Activated CD4-positive, alpha-beta memory T cell treated with anti-CD3 and anti-CD28 coated beads for 36 hours (primary cell): ENCODE results near the gene PIERCE2. TPM values are rescaled to one million over a fixed set of nuclear protein-coding genes. Genes with fewer than 3 reads are reported as not detected.
"Not testable (repeated sequence)": the region's sequence is repeated elsewhere in the genome, so short reads cannot be mapped to it uniquely, and the experiment has no call there.

Source experiments
- CTCF ChIA-PET: fragments of 350-600 bp; sonication (Branson Sonifier 250); formaldehyde crosslinking; loops from one replicate; lab custom pipeline; 2021; ENCODE audit warnings: antibody characterized with exemption, inconsistent platforms; lab: Charles Lee
- POLR2A ChIA-PET: fragments of 350-600 bp; sonication (Branson Sonifier 250); formaldehyde crosslinking; loops from one replicate; lab custom pipeline; 2021; ENCODE audit warnings: antibody characterized with exemption; lab: Charles Lee
- DNase-seq: peaks from one replicate; pipeline ENCODE4 v3.0.0-alpha.2; 2020
- H3K27ac Mint-ChIP-seq: one replicate; pipeline ENCODE4 v1.8.0; 2021; ENCODE audit warnings: mixed read lengths
- H3K27me3 Mint-ChIP-seq: one replicate; pipeline ENCODE4 v1.8.0; 2021; ENCODE audit warnings: mixed read lengths
- H3K36me3 Mint-ChIP-seq: one replicate; pipeline ENCODE4 v1.8.0; 2021; ENCODE audit warnings: mixed read lengths
- H3K4me1 Mint-ChIP-seq: one replicate; pipeline ENCODE4 v1.8.0; 2021; ENCODE audit warnings: low read depth, mixed read lengths
- H3K4me3 Mint-ChIP-seq: one replicate; pipeline ENCODE4 v1.8.0; 2021; ENCODE audit warnings: mild to moderate bottlenecking, mixed read lengths
- H3K9me3 Mint-ChIP-seq: one replicate; pipeline ENCODE4 v1.8.0; 2021; ENCODE audit warnings: mixed read lengths
- intact Hi-C: fragments of 100-400 bp; cut with micrococcal nuclease; formaldehyde crosslinking; loops from one replicate; pipeline ENCODE4 v1.15.1; 2023
- total RNA-seq, 2 experiments: library from RNA; stranded (reverse); gene quantifications; one replicate each; pipeline ENCODE4 v1.2.3, GENCODE V29; 2021

Gene PIERCE2
- total RNA-seq, 2 experiments from 2014 or later, result 0.34 TPM; not detected in 1

DNA sequence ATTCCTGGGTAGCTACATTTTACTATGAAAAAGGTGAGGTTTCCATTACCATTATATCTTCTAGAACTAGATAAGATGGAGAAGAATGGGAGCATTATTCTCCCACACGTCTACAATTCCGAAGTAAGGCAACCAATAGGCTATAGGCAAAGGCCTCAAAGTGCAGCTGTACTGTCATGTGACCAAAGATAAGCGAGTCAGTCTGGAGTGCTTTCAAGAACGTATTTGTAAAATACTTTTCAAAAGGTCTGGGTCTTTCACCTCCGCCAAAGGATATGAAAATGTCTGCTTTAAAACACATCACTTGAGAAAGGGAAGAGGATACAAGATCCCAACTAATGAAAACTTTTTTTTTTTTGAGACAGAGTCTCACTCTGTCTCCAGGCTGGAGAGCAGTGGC lies 10.1 kb upstream of the PIERCE2 start:
- POLR2A ChIA-PET, result no interaction called here
- no peak for DNase-seq
- CTCF ChIA-PET, result interaction anchor here (0.9 kb wide), 1 partner anchor 40 kb away, joined by 4 read pairs; no protein-coding TSS in a partner anchor
- H3K4me1 Mint-ChIP-seq, result peaks cover 28% of the 10 kb centered on the region
- no peaks in the 10 kb centered on the region for H3K27me3 Mint-ChIP-seq
- peaks cover 31% of the 10 kb centered on the region for H3K36me3 Mint-ChIP-seq
- intact Hi-C loops, result no loop called here
- H3K4me3 Mint-ChIP-seq, result no peak overlapping the region
- peaks cover 5% of the 10 kb centered on the region for H3K9me3 Mint-ChIP-seq
- H3K27ac Mint-ChIP-seq, result no peak overlapping the region

- H3K27ac Mint-ChIP-seq, CTCF ChIA-PET, POLR2A ChIA-PET, DNase-seq, H3K9me3 Mint-ChIP-seq, H3K4me3 Mint-ChIP-seq, H3K27me3 Mint-ChIP-seq: not testable (repeated sequence)
- peaks cover 37% of the 10 kb centered on the region for H3K4me1 Mint-ChIP-seq
- H3K36me3 Mint-ChIP-seq, result peaks cover 26% of the 10 kb centered on the region
- intact Hi-C loops, result loop anchor here (10.0 kb wide), 1 partner anchor 645 kb away; no protein-coding TSS in a partner anchor
Observed at GRCh38 chr15:55400050-55400449, 8.2 kb upstream of the PIERCE2 start.

- H3K4me3 Mint-ChIP-seq, result no peak overlapping the region
- POLR2A ChIA-PET, result interaction anchor here (0.6 kb wide), 1 partner anchor 84 kb away, joined by 3 read pairs; no protein-coding TSS in a partner anchor
- CTCF ChIA-PET, result interaction anchor here (1.6 kb wide), 1 partner anchor 38 kb away, joined by 4 read pairs; no protein-coding TSS in a partner anchor
- DNase-seq, result no peak
- no peaks in the 10 kb centered on the region for H3K9me3 Mint-ChIP-seq
- peaks cover 35% of the 10 kb centered on the region for H3K4me1 Mint-ChIP-seq
- H3K36me3 Mint-ChIP-seq, result peaks cover 15% of the 10 kb centered on the region
- H3K27ac Mint-ChIP-seq, result no peak overlapping the region
- H3K27me3 Mint-ChIP-seq, result no peaks in the 10 kb centered on the region
- intact Hi-C loops, result loop anchor here (2.0 to 10.0 kb wide), 2 partner anchors 125 to 643 kb away; no protein-coding TSS in a partner anchor
Observed at GRCh38 chr15:55401786-55402246, 6.5 kb upstream of the PIERCE2 start.

- ChIA-PET CTCF (interaction anchor here (1.6 kb wide), 1 partner anchor 37 kb away, joined by 4 read pairs; no protein-coding TSS in a partner anchor), POLR2A (interaction anchor here (0.5 kb wide), 1 partner anchor 96 kb away, joined by 3 read pairs; no protein-coding TSS in a partner anchor)
- Mint-ChIP-seq H3K27ac (peak overlapping the region; percentile 60), H3K36me3 (peaks cover 14% of the 10 kb centered on the region), H3K9me3 (no peaks in the 10 kb centered on the region), H3K4me3 (no peak overlapping the region), H3K4me1 (peaks cover 41% of the 10 kb centered on the region), H3K27me3 (no peaks in the 10 kb centered on the region)
- intact Hi-C loops, result loop anchor here (2.0 to 10.0 kb wide), 2 partner anchors 126 to 642 kb away; no protein-coding TSS in a partner anchor
- no peak for DNase-seq
Observed at GRCh38 chr15:55402707-55403106, 5.6 kb upstream of the PIERCE2 start.

DNA sequence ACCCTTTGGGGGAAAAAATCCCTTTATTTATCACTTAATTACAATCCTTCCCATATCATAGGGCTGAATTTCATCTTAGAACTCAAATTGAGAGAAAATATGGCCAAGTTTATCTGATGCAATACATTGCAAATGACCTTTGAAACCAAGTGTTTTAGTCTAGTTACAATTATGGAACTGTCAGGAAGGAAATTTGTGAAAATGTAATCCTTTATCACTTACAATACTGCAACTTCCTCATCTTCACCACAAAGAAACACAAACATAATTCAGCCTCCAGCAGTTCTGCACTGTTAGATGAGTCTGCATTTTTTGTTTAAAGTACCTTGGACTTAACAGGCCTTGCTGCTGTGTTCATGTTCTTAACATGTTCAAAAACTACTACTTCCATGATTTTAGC lies 4.8 kb upstream of the PIERCE2 start:
- Mint-ChIP-seq H3K36me3 (peaks cover 7% of the 10 kb centered on the region), H3K4me3 (no peak overlapping the region), H3K4me1 (peaks cover 43% of the 10 kb centered on the region), H3K9me3 (no peaks in the 10 kb centered on the region), H3K27ac (peak overlapping the region; percentile 10), H3K27me3 (no peaks in the 10 kb centered on the region)
- ChIA-PET CTCF (no interaction called here), POLR2A (no interaction called here)
- no peak for DNase-seq
- intact Hi-C loops, result loop anchor here (2.0 to 10.0 kb wide), 2 partner anchors 127 to 641 kb away; no protein-coding TSS in a partner anchor

DNA sequence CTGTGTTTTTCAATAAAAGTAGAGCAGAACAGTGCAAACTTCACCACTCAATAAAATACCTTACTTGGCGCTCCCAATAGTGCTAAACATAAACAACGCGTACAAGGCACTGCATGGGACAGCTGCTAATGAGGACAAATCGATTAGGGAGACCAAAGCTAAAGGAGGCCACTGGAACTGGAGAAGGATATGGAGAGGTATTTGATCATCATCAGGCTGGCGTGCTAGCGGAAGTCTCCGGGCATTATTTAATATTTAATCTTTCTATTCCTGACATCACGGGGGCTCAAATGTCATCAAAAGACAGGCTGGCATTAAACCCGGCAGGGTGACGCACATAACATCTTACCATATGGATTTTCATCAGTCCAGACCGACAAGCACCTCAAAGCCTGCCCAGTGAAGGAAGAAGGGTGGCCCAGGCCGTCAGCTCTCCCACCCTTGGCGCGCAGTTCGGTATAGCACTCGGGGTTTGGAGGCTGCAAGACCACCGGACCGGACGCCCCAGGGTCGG lies 740 bp upstream of the PIERCE2 start:
- DNase-seq, result no peak
- Mint-ChIP-seq H3K36me3 (no peaks in the 10 kb centered on the region), H3K4me1 (peaks cover 28% of the 10 kb centered on the region), H3K9me3 (no peaks in the 10 kb centered on the region), H3K27me3 (no peaks in the 10 kb centered on the region), H3K4me3 (peak overlapping the region; percentile 87), H3K27ac (peak overlapping the region; percentile 70)
- CTCF ChIA-PET, result interaction anchor here (0.8 to 2.7 kb wide), 11 partner anchors 13 to 240 kb away, joined by 3 to 22 read pairs (median 4); partner anchors contain the start of genes PIGB, PIGBOS1 and RSL24D1
- intact Hi-C loops, result loop anchor here (1.0 to 10.0 kb wide), 6 partner anchors 28 to 637 kb away; partner anchors contain the start of gene RAB27A
- POLR2A ChIA-PET, result interaction anchor here (0.6 to 2.4 kb wide), 5 partner anchors 18 to 844 kb away, joined by 3 to 10 read pairs (median 4); partner anchors contain the start of genes PIGB, PIGBOS1 and RSL24D1

GRCh38 chr15:55408976-55409375 lies 681 bp downstream of the PIERCE2 start:
- ChIA-PET CTCF (interaction anchor here (0.5 to 2.7 kb wide), 14 partner anchors 10 to 241 kb away, joined by 3 to 22 read pairs (median 5); partner anchors contain the start of genes PIGB and PIGBOS1), POLR2A (interaction anchor here (0.7 to 2.4 kb wide), 5 partner anchors 90 to 348 kb away, joined by 3 to 10 read pairs (median 4); partner anchors contain the start of genes PIGB, PIGBOS1 and RSL24D1)
- Mint-ChIP-seq H3K4me1 (peaks cover 14% of the 10 kb centered on the region), H3K4me3 (peak overlapping the region; percentile 87)
- H3K27ac Mint-ChIP-seq, DNase-seq, H3K27me3 Mint-ChIP-seq, H3K36me3 Mint-ChIP-seq, H3K9me3 Mint-ChIP-seq: not testable (repeated sequence)
- intact Hi-C loops, result loop anchor here (1.0 to 10.0 kb wide), 6 partner anchors 26 to 636 kb away; partner anchors contain the start of gene RAB27A

GRCh38 chr15:55417678-55418077 lies 9.4 kb downstream of the PIERCE2 start:
- H3K4me1 Mint-ChIP-seq, H3K27ac Mint-ChIP-seq, H3K27me3 Mint-ChIP-seq, intact Hi-C loops, H3K4me3 Mint-ChIP-seq, H3K36me3 Mint-ChIP-seq, POLR2A ChIA-PET, DNase-seq, H3K9me3 Mint-ChIP-seq: not testable (repeated sequence)
- CTCF ChIA-PET, result interaction anchor here (1.2 kb wide), 1 partner anchor 22 kb away, joined by 6 read pairs; no protein-coding TSS in a partner anchor

DNA sequence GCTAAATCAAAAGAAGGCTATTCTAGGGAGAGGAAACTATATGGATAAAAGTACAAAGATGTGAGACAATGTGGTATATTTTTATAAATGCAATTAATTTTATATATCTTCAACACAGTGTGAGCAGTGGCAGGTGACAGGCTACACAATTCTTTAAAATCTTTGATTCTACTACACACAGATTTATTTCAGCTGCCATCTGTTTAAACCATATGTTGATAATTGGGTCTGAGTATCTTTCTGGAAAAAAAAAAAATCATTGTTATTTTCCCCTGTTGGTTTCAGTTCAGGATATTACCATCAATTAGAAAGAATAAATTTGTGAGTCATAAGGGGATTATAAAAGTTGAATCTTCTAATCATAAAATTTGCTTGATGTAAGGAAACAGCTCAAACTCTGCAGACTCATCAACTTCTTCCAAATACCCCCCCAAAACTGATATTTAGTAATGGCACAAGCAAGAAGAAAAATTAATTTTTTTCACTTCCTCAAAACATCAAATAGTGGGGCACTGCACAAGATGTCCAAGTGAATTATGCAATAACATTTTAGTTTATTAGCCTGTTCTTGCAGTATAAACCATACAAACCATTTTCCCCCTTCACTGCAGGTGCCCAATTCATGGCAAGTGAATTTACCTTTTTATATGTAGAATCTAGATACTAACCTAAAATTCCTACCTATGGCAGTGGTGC lies 12.0 kb downstream of the PIERCE2 start:
- no peak for DNase-seq
- no peak overlapping the region for H3K27ac Mint-ChIP-seq
- no peaks in the 10 kb centered on the region for H3K9me3 Mint-ChIP-seq
- intact Hi-C loops, result no loop called here
- no peaks in the 10 kb centered on the region for H3K36me3 Mint-ChIP-seq
- no peaks in the 10 kb centered on the region for H3K4me1 Mint-ChIP-seq
- ChIA-PET CTCF (no interaction called here), POLR2A (no interaction called here)
- H3K27me3 Mint-ChIP-seq, result no peaks in the 10 kb centered on the region
- no peak overlapping the region for H3K4me3 Mint-ChIP-seq

DNA sequence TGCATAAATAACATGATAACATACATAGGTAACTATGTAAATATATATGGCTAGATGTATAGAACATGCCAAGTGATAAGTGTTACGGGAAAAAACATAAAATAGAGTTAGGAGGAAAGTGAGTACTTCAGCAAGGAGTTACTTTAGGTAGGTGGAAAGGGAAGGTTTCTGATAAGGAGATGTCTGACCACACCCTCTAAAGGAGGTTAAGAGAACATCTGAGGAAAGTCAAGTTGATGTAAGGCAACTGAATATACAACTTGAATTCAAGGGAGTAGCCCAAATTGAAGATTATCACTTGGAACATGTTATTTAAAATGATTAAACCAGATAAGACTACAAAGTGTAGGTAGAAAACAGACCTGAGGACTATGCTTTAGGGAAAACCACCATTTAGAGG lies 13.8 kb downstream of the PIERCE2 start:
- intact Hi-C loops, result no loop called here
- ChIA-PET CTCF (interaction anchor here (1.3 kb wide), 1 partner anchor 17 kb away, joined by 9 read pairs; no protein-coding TSS in a partner anchor), POLR2A (no interaction called here)
- Mint-ChIP-seq H3K9me3 (no peaks in the 10 kb centered on the region), H3K27me3 (no peaks in the 10 kb centered on the region), H3K36me3 (no peaks in the 10 kb centered on the region), H3K27ac (no peak overlapping the region), H3K4me3 (no peak overlapping the region), H3K4me1 (no peaks in the 10 kb centered on the region)
- no peak for DNase-seq

DNA sequence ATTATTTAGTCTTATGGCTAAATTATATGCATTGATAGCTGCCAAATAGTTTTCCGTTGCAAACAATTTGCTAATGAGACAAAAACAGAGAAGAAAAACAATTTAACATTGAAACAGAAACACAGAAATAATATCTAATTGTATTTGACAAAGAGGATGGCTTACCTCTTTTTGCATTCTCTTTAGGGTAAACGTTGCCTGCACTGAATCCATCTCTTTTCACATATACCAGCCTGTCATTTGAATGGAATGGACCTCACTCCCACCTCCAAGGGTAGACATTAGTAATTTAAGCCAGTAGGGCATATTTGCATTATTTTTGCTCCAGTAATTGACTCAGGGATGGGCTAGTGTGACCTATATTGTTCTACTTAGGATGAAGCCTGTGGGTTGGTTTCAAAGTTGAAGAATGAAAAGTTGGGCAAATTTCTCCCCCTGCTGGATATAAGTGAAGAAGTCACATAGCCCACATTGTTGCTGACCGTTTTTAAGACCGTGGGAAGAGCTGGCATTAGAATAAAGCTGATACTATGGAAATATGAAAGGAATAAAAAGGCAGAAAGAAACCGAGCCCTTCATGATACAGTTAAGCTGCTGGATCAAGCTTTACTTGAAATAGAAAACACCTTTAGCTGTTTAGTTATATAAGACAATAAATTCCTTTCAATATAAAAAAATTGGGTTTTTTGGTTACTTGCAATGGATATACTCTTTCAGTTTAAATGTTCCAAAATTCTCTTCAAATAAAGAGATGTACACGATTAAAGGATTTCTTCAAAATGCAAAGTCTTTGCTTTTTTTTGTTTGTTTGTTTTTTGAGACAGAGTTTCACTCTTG lies 26.9 kb downstream of the PIERCE2 start:
- no peak for DNase-seq
- Mint-ChIP-seq H3K4me1 (peaks cover 6% of the 10 kb centered on the region), H3K36me3 (no peaks in the 10 kb centered on the region), H3K27me3 (peaks cover 1% of the 10 kb centered on the region), H3K27ac (no peak overlapping the region), H3K4me3 (no peak overlapping the region), H3K9me3 (no peaks in the 10 kb centered on the region)
- CTCF ChIA-PET, result interaction anchor here (0.5 to 2.6 kb wide), 14 partner anchors 9 to 1044 kb away, joined by 3 to 18 read pairs (median 3); partner anchors contain the start of genes CCPG1 and PIERCE2
- POLR2A ChIA-PET, result no interaction called here
- intact Hi-C loops, result loop anchor here (1.0 to 5.0 kb wide), 6 partner anchors 27 to 1473 kb away; partner anchors contain the start of genes CCPG1, PIERCE2, PIGB and PIGBOS1
